Choroid plexus epithelial cell (primary cell): ENCODE data around the gene NXPH1.
"Not testable (repeated sequence)": the region's sequence is repeated elsewhere in the genome, so short reads cannot be mapped to it uniquely, and the experiment has no call there.

Experiments used
- DNase-seq: peaks from one replicate; pipeline ENCODE4 v3.0.0-alpha.2; 2010; ENCODE audit warnings: low read depth
- H3K4me3 ChIP-seq: 2 replicates; pipeline ENCODE4 v1.5.1; 2011; ENCODE audit warnings: low read depth, mild to moderate bottlenecking, control low read depth, low read length, moderate library complexity
- CTCF ChIP-seq: conservative IDR thresholded peaks from 2 replicates; pipeline ENCODE4 v1.5.1; 2011; ENCODE audit warnings: low read depth, mild to moderate bottlenecking, control low read depth, inconsistent platforms, low read length, moderate library complexity

NXPH1 gene

GRCh38 chr7:8714791-8715190 is 281.4 kb downstream of the NXPH1 start:
- no peak overlapping the region for H3K4me3 ChIP-seq
- no peak for TF ChIP-seq CTCF
- no peak for DNase-seq

GRCh38 chr7:8719102-8719501 is 285.7 kb downstream of the NXPH1 start:
- DNase-seq, result no peak
- no peak for TF ChIP-seq CTCF
- H3K4me3 ChIP-seq, result no peak overlapping the region

GRCh38 chr7:8724080-8724718 is 290.8 kb downstream of the NXPH1 start:
- H3K4me3 ChIP-seq, result no peak overlapping the region
- peak; percentile 28 for TF ChIP-seq CTCF
- DNase-seq, result peak; percentile 1

GRCh38 chr7:8731756-8732155 is 298.3 kb downstream of the NXPH1 start:
- not testable (repeated sequence) for H3K4me3 ChIP-seq, DNase-seq

GRCh38 chr7:8739837-8740236 is 306.4 kb downstream of the NXPH1 start:
- no peak for DNase-seq
- no peak for TF ChIP-seq CTCF
- no peak overlapping the region for H3K4me3 ChIP-seq

GRCh38 chr7:8742837-8743236 is 309.4 kb downstream of the NXPH1 start:
- no peak for DNase-seq
- no peak for TF ChIP-seq CTCF
- H3K4me3 ChIP-seq, result no peak overlapping the region

- DNase-seq, result no peak
- H3K4me3 ChIP-seq, result no peak overlapping the region
- TF ChIP-seq CTCF, result no peak
Observed at GRCh38 chr7:8747338-8747737, 313.9 kb downstream of the NXPH1 start.
